RWPE2 (cell line): ENCODE measurements around the gene CAPN8.

Experiments used
- ATAC-seq: fragments of 200-7000 bp; cut with Tn5 transposase; 3 replicates; pipeline ENCODE4 v1.9.1; 2021; ENCODE audit warnings: low read depth
- DNase-seq: peaks from one replicate; pipeline ENCODE4 v3.0.0-alpha.2; 2020; ENCODE audit warnings: low spot score
- H3K27ac ChIP-seq: fragments of 450-650 bp; 2 replicates; pipeline ENCODE4 v1.5.1; 2017; ENCODE audit warnings: mild to moderate bottlenecking; ENCODE audit not compliant: poor library complexity, severe bottlenecking
- H3K27me3 ChIP-seq: fragments of 250-450 bp; sonication (Bioruptor Pico); 2 replicates; pipeline ENCODE4 v1.5.1; 2021; ENCODE audit warnings: mild to moderate bottlenecking, moderate library complexity; ENCODE audit not compliant: insufficient read depth, poor library complexity, severe bottlenecking
- H3K36me3 ChIP-seq: fragments of 250-450 bp; sonication (Bioruptor Pico); 2 replicates; pipeline ENCODE4 v1.5.1; 2020; ENCODE audit warnings: low read depth, mild to moderate bottlenecking, moderate library complexity
- H3K4me1 ChIP-seq: fragments of 250-450 bp; sonication (Bioruptor Pico); 2 replicates; pipeline ENCODE4 v1.5.1; 2021; ENCODE audit warnings: mild to moderate bottlenecking, moderate library complexity; ENCODE audit not compliant: insufficient read depth, poor library complexity, severe bottlenecking
- H3K4me3 ChIP-seq: fragments of 250-450 bp; sonication (Bioruptor Pico); 2 replicates; pipeline ENCODE4 v1.5.1; 2021; ENCODE audit warnings: mild to moderate bottlenecking, moderate library complexity; ENCODE audit not compliant: severe bottlenecking
- H3K9me3 ChIP-seq: fragments of 250-450 bp; sonication (Bioruptor Pico); 2 replicates; pipeline ENCODE4 v1.5.1; 2021; ENCODE audit warnings: mild to moderate bottlenecking, moderate library complexity; ENCODE audit not compliant: severe bottlenecking
- CTCF ChIP-seq: fragments of 450-650 bp; IDR thresholded peaks from one replicate; pipeline ENCODE4 v1.5.1; 2017; ENCODE audit warnings: mild to moderate bottlenecking, moderate library complexity; ENCODE audit not compliant: poor library complexity, severe bottlenecking

CAPN8 gene

GRCh38 chr1:223533708-223534107, 131.8 kb downstream of the CAPN8 start:
- no peak for TF ChIP-seq CTCF
- Histone ChIP-seq H3K36me3 (no peaks in the 10 kb centered on the region), H3K9me3 (no peaks in the 10 kb centered on the region), H3K27ac (no peak overlapping the region), H3K27me3 (no peaks in the 10 kb centered on the region), H3K4me3 (no peak overlapping the region), H3K4me1 (no peaks in the 10 kb centered on the region)
- no peak for ATAC-seq
- DNase-seq: no peak

- peak; percentile 47 for TF ChIP-seq CTCF
- DNase-seq: no peak
- H3K36me3 ChIP-seq: no peaks in the 10 kb centered on the region
- no peaks in the 10 kb centered on the region for H3K9me3 ChIP-seq
- H3K27ac ChIP-seq: no peak overlapping the region
- H3K27me3 ChIP-seq: no peaks in the 10 kb centered on the region
- ATAC-seq: no peak
- no peak overlapping the region for H3K4me3 ChIP-seq
- no peaks in the 10 kb centered on the region for H3K4me1 ChIP-seq
Measured at GRCh38 chr1:223531742-223532341, 133.7 kb downstream of the CAPN8 start.

GRCh38 chr1:223525957-223526356, 139.5 kb downstream of the CAPN8 start:
- TF ChIP-seq CTCF: no peak
- H3K4me1 ChIP-seq: no peaks in the 10 kb centered on the region
- no peak for DNase-seq

GRCh38 chr1:223525546-223525945, 140.0 kb downstream of the CAPN8 start:
- DNase-seq (no peak), ATAC-seq (no peak)
- Histone ChIP-seq H3K4me1 (no peaks in the 10 kb centered on the region), H3K36me3 (no peaks in the 10 kb centered on the region), H3K27me3 (no peaks in the 10 kb centered on the region), H3K27ac (no peak overlapping the region), H3K9me3 (no peaks in the 10 kb centered on the region), H3K4me3 (no peak overlapping the region)
- no peak for TF ChIP-seq CTCF

More at GRCh38 chr1:223525957-223526356, 139.5 kb downstream of the CAPN8 start:
- H3K4me3 ChIP-seq: no peak overlapping the region
- H3K27me3 ChIP-seq: no peaks in the 10 kb centered on the region
- no peaks in the 10 kb centered on the region for H3K36me3 ChIP-seq
- ATAC-seq: no peak
- no peaks in the 10 kb centered on the region for H3K9me3 ChIP-seq
- H3K27ac ChIP-seq: no peak overlapping the region

GRCh38 chr1:223524930-223525451, 140.5 kb downstream of the CAPN8 start:
- no peak for ATAC-seq
- no peak overlapping the region for H3K27ac ChIP-seq
- H3K27me3 ChIP-seq: no peaks in the 10 kb centered on the region
- H3K9me3 ChIP-seq: no peaks in the 10 kb centered on the region
- no peaks in the 10 kb centered on the region for H3K36me3 ChIP-seq
- H3K4me1 ChIP-seq: no peaks in the 10 kb centered on the region
- no peak overlapping the region for H3K4me3 ChIP-seq
- DNase-seq: no peak
- TF ChIP-seq CTCF: no peak
